ENCODE data around the gene SERGEF.

Gene SERGEF

GRCh38 chr11:17852246-17852645 lies 160.6 kb downstream of the SERGEF start:
- DNase-seq, result no peak

GRCh38 chr11:17851697-17852096 lies 161.2 kb downstream of the SERGEF start:
- no peak for DNase-seq

DNA sequence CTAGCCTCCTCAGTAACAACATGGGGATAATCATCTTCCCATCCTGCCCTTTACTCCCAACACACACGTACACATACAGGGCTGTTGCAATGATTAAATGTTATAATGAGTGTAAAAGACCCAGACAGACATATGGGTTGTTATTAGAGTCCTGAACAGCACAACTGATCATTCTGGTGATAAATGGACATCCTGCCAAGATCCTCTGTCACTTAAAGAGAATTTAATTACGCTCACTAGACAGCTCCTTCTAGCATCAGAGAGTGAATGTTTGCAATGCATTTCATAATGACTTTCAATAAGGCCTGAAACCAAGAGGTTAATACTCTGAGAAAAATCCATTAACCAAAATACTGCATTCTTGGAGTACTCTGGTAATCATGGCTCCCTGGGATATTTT lies 162.5 kb downstream of the SERGEF start:
- no peak for DNase-seq

- no peak for DNase-seq
Measured at GRCh38 chr11:17848715-17849114, 164.1 kb downstream of the SERGEF start.

- DNase-seq, result no peak
Measured at GRCh38 chr11:17846852-17847453, 165.9 kb downstream of the SERGEF start.

DNA sequence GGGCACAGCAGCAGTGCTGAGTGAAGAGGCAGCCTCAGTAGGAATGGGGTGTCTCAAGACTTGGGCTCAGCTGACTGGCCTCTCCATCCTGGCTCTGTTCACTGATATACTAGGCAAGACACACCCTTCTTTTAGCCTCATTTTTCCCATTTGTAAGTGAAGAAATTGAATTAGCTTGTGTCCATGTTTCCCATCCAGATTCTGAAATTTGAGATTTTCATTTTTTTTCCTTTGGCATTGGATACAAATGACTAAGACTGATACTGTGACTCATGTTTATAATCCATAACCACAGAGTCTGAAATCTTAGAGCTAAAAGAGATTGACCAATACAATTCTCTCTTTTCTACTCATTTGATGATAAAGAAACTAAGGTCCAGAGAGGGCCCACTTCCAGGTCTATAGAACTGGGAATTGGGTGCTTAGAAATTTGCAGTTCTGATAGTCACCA lies 167.4 kb downstream of the SERGEF start:
- no peak for DNase-seq

DNA sequence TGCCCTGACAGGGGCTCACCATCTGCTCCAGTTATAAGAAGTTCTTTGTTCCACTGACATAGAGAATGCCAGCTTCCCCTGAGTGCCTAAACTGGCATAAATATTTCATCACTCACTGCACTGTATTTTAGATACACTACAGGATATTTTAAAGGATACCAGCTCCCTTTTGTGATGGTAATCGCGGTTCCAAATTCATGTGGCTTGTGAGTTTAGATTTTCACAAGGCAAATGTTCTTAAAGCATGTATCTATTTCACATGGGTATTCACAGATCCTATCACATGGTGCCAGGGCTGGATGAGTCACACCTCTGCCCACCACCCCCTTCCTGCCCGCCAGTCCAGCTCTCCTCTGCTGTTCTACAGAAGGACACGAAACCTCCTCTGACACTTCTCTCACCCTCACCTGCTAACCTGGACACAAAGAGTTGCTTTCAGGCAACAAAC lies 172.7 kb downstream of the SERGEF start:
- no peak for DNase-seq

GRCh38 chr11:17839450-17839849 lies 173.4 kb downstream of the SERGEF start:
- no peak for DNase-seq

GRCh38 chr11:17838102-17838501 lies 174.7 kb downstream of the SERGEF start:
- DNase-seq, result no peak

GRCh38 chr11:17831883-17832282 lies 181.0 kb downstream of the SERGEF start:
- DNase-seq, result no peak

DNA sequence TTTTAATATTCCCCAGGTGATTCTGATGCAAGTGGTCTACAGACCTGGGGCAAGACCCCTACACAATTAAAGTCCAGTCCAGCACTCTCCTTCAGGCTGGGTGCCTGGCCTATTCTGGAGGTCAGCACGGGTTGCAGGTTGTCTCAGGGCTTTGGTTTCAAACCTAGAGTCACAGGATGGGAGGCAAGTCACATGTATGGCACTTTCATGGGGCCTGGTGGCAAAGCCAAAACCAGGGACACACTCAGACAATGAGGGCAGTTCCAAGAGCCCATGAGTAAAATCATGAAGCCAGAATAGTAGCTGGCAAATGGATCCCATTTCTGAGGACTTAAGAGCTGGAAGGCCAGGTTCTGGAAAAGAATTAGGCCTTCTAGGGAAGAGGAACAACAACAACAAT lies 181.6 kb downstream of the SERGEF start:
- DNase-seq, result no peak

DNA sequence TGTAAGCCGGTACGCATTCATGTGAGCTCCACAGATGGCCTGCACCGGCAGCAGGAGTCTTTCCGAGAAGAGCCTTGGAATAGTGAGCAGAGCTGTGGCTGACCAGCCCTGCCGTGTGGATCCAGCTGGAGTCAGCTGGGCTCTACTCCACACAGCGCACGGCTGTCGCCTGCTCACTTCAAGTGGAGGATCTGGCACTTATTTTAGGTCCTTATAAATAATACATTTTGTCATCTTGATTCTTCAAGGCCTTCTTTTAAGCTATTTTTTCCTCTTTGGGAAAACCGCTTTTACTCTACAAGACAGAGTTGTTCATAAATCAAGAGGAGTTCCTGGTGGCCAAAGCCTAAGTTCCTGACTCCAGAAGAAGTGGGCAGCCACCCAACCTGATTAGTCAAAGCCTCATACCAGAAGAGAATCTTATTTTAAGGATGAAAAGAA lies 184.5 kb downstream of the SERGEF start:
- no peak for DNase-seq

DNA sequence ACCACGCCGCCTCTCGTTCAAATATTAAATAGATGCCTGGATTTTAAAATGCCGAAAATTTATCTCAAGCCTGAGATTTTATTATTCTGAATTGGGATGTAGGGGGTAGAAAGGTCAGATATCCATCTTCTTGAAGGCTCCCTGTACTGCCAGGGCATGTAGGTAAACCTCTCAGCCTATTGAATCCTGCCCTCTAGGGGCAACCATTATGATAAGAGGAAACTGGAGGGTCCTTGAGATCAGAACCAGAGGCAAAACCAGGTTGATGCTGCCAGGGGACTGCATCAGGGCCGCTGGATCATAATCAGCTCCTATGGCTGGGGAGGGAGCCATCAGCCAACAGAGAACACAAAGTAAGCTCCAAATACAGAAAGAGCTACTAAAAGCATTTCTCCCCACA lies 185.8 kb downstream of the SERGEF start:
- DNase-seq, result no peak

GRCh38 chr11:17822401-17822781 lies 190.5 kb downstream of the SERGEF start:
- DNase-seq, result no peak

GRCh38 chr11:17821648-17822400 lies 191.0 kb downstream of the SERGEF start:
- DNase-seq, result no peak

DNA sequence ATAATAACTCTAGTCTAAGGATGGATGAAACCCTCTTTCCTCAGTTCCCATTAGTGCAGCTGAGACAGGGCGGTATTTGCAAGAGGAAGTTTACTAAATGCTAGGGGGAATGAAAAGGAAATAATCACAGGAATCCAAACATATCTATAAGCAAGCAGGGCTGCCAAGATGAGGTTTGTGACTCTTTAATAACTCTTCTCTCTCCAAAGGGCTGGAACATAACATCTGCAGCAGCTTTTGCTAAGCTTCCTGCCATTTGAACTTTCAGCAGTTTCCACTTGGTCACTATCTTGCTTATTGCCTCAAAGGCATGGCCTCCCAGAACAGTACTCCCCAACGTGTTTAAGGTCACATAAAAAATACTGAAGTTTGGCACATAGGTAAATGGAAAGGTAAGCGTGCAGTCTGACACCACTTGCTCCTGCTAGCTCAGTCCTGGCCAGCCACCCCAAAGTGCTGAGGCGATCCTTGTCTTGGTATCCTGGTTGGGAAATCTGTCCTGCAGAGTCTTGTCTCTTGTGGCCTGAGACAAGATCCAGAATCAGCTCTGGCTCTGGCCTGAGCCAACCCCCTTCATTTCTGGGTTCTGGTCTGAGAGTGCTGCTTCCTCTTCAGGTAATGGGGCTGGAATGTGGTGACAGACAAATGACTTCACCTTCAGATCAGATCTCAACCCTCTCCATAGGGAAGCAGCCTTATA lies 196.5 kb downstream of the SERGEF start:
- DNase-seq, result no peak

DNA sequence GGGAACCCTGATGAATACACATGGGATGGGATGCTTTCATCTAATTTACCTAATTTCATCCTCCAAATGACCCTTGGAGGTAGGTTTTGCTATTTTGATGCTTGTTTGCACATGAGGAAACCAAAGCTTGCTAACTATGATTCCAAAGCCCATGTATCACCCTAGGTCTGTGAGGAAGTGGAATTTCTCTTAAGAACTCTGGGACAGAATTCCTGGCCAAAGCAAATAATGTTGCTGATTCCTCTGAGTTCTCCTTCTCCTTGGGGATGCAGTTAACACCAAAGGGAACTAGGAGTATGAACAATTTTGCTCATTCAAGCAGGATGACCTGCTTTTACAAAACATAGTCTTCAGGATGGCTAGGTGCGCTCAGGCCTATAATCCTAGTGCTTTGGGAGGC lies 198.3 kb downstream of the SERGEF start:
- DNase-seq, result no peak

DNA sequence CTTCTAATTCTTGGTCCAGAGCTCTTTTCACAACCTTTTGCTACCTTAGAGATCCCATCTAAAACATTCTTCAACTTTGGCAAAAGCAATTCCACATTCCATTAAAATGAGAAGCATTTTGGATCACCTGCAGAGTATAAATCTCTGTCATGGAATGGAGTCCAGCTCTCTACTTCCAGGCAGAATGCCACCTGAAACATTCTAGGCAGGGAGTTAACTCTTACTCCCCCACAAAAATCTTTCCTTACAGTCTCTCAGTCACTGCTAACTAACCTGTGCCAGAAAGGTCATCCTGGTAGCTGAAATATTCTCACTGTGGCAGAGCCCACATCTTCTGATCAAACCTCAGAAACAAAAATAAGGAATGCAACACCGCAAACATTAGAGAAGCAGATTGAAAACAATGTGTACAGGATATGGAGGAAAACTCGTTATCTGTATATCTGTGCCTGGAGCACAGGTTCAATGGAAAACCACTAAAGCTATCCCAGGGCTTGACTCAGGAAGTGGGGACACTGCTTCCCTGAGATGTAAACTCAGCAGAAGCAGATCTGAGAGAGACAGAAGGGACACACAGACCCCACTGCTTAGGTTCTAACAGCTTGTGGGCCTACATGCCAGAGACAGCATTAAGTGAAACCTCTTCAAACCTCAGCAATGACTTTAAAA lies 199.3 kb downstream of the SERGEF start:
- DNase-seq, result no peak

DNA sequence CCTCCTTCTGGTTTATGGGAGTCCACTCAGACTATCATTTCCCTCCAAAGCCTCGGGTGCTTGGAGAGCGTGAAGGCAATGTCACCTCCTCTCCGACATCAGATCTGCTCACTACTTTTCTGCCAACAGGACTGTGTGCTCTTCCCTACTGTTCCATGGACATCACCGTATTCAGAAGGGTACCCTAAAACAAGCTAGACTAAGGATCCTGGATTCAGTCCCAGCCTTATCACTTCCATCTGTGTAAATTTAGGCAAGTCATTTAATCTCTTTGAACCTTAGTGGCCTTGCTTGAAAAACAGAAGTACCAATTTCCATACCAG lies 200.0 kb downstream of the SERGEF start:
- no peak for DNase-seq

DNA sequence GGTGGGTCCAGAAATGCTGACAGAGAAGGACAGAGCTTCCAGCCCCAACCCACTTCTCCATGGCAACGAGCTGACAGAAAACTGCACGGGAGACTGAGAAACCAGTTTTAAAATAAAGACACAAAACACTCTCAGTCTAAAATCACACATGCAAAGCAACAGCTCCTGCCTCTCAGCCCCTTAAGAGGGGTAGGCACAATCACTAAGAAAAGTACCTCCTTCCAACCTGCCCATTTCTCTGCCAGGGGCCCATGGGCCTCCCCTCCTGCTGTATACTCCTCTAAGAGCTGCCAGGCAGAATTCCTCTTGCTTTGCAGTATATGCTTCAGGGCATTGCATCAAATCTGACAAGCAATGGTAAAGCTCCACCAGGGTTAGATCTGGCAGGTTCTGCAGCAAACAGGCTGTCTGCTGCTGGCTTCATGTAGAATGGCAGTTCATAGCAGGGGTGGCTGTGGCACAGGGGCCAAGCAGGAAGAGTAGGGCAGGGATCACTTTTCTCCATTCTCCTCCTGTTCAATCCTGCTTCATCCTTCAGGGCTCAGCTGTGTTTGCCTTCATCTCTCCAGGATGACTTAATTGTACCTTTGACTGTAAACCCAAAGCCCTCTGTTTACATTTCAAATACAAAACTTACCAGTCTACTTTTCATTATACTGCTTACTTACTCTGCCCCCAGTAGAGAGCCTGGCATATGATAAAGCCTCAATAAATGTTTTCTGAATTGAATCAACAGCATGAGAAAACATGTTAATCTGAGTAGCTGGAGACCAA lies 200.6 kb downstream of the SERGEF start:
- no peak for DNase-seq

DNA sequence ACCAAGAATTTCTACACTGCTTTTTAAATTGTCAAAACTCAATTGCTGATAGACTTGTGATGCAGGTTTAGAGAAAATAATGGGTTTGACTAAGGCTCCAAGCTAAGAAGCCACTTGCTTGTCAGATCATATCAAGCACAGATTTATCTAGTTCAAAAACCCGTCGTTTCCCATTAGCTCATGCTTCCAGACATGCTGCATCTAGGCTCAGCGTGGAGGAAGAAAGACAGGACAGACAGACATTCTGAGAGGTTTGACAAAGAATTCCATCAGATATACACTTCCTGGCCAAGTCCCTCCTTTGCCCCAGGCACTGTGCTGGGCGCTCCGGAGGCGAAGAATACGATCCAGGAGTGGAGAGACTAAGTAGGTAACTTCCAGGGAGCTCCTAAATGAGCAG lies 201.5 kb downstream of the SERGEF start:
- DNase-seq, result no peak

GRCh38 chr11:17810746-17811145 lies 202.1 kb downstream of the SERGEF start:
- DNase-seq, result no peak

DNA sequence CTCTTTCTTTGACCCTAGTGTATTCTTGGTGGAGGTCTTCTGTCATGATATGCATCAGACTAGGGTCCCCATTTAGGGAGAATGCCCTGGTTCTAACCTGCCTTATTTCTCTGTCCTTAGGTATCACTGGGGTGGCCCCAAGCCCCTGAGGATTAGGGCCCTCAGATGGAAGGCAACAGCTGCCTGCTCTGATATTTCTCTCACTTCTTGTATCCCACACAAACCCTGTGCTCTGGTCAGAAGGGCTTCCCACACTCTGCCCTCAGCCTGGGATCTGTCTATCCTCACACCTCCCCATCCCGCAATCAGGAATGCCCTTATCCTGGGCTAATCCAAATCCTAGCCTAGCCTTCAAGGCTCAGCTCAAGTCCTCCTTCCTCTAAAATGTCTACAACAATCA lies 202.8 kb downstream of the SERGEF start:
- DNase-seq, result no peak
